22Rv1 (cell line): Measurements from ENCODE around the gene SH3RF3.

Experiments used
- CTCF ChIP-seq: fragments of 450-650 bp; IDR thresholded peaks from 2 replicates; pipeline ENCODE4 v1.5.1; 2017; ENCODE audit warnings: mild to moderate bottlenecking
- ZFX ChIP-seq: fragments of 450-650 bp; IDR thresholded peaks from 2 replicates; pipeline ENCODE4 v1.6.1; 2017; ENCODE audit warnings: antibody characterized with exemption, borderline replicate concordance

- TF ChIP-seq CTCF (no peak), ZFX (no peak)
Measured at GRCh38 chr2:109287413-109287812, 158.4 kb downstream of the SH3RF3 start.
